HepG2 (cell line): Measurements from ENCODE around the gene INAFM1. TPM values are rescaled to one million over a fixed set of nuclear protein-coding genes. Genes with fewer than 3 reads are reported as not detected.
A peak's percentile ranks its signal among the peaks of the same experiment; 100 is the strongest.

Experiments
- ATRX ChIP-seq: sonication (generic); formaldehyde crosslinking; IDR thresholded peaks from 2 replicates; pipeline ENCODE4 v1.4.0; 2020; ENCODE audit warnings: missing genetic modification reagents, borderline replicate concordance
- CREB3 ChIP-seq: sonication (generic); formaldehyde crosslinking; IDR thresholded peaks from 2 replicates; pipeline ENCODE4 v1.5.0; 2020; ENCODE audit warnings: missing genetic modification reagents
- EP300 ChIP-seq, 3 experiments: sonication (generic) in 1 of 3; formaldehyde crosslinking in 1 of 3; IDR thresholded peaks; 2 replicates each; pipeline versions ENCODE4 v1.5.1 to v1.6.1; 2011 to 2020; ENCODE audit warnings: low read depth in 2 of 3, low read length in 2 of 3, borderline replicate concordance in 1 of 3, improper control_type of control experiment in 1 of 3, mild to moderate bottlenecking in 1 of 3, missing genetic modification reagents in 1 of 3, moderate library complexity in 1 of 3
- FOSL2 ChIP-seq: sonication (generic); formaldehyde crosslinking; IDR thresholded peaks from 2 replicates; pipeline ENCODE4 v1.4.0; 2020; ENCODE audit warnings: missing genetic modification reagents
- MAX ChIP-seq: IDR thresholded peaks from 2 replicates; pipeline ENCODE4 v1.6.1; 2012; ENCODE audit warnings: inconsistent platforms
- POLR2G ChIP-seq: fragments of 200-400 bp; formaldehyde crosslinking; IDR thresholded peaks from 2 replicates; pipeline ENCODE4 v1.6.1; 2018; ENCODE audit warnings: mild to moderate bottlenecking, low read depth, low read length, moderate library complexity
- REPIN1 ChIP-seq: sonication (generic); formaldehyde crosslinking; IDR thresholded peaks from 2 replicates; pipeline ENCODE4 v1.8.0; 2022; ENCODE audit warnings: missing genetic modification reagents, low read depth, mild to moderate bottlenecking, borderline replicate concordance
- SETDB1 ChIP-seq: sonication (generic); formaldehyde crosslinking; IDR thresholded peaks from 2 replicates; pipeline ENCODE4 v1.5.1; 2020; ENCODE audit warnings: missing genetic modification reagents, mild to moderate bottlenecking, borderline replicate concordance
- SP2 ChIP-seq: sonication (generic); formaldehyde crosslinking; IDR thresholded peaks from 2 replicates; pipeline ENCODE4 v1.5.1; 2020; ENCODE audit warnings: mild to moderate bottlenecking, missing genetic modification reagents
- TBL1XR1 ChIP-seq: fragments of 150-350 bp; IDR thresholded peaks from 2 replicates; pipeline ENCODE4 v1.6.1; 2014; ENCODE audit warnings: borderline replicate concordance, low read length; ENCODE audit not compliant: partially characterized antibody
- TCF7L2 ChIP-seq: IDR thresholded peaks from 2 replicates; pipeline ENCODE4 v1.6.1; 2011; ENCODE audit warnings: mild to moderate bottlenecking, low read depth, low read length, moderate library complexity
- U2AF1 ChIP-seq: fragments of 200-400 bp; formaldehyde crosslinking; optimal IDR thresholded peaks from 2 replicates; pipeline ENCODE3; 2017; ENCODE audit warnings: mild to moderate bottlenecking, low read depth, low read length
- YEATS4 ChIP-seq: sonication (generic); formaldehyde crosslinking; IDR thresholded peaks from 2 replicates; pipeline ENCODE4 v1.4.0; 2020; ENCODE audit warnings: missing genetic modification reagents, borderline replicate concordance
- ZBTB2 ChIP-seq: sonication (generic); formaldehyde crosslinking; IDR thresholded peaks from 2 replicates; pipeline ENCODE4 v1.8.0; 2022; ENCODE audit warnings: low read depth, missing genetic modification reagents
- ZNF552 ChIP-seq: sonication (generic); formaldehyde crosslinking; IDR thresholded peaks from 2 replicates; pipeline ENCODE4 v1.9.0; 2022; ENCODE audit warnings: missing genetic modification reagents, mild to moderate bottlenecking, borderline replicate concordance
- ZNF709 ChIP-seq: sonication (generic); formaldehyde crosslinking; IDR thresholded peaks from 2 replicates; pipeline ENCODE4 v1.5.0; 2020; ENCODE audit warnings: mild to moderate bottlenecking, missing genetic modification reagents
- ZNF772 ChIP-seq: sonication (generic); formaldehyde crosslinking; IDR thresholded peaks from 2 replicates; pipeline ENCODE4 v1.5.0; 2020; ENCODE audit warnings: mild to moderate bottlenecking, missing genetic modification reagents
- ZNF878 ChIP-seq: sonication (generic); formaldehyde crosslinking; IDR thresholded peaks from 2 replicates; pipeline ENCODE4 v1.8.1; 2023; ENCODE audit warnings: mild to moderate bottlenecking, missing genetic modification reagents, moderate library complexity
- polyA plus RNA-seq, 8 experiments: library from polyadenylated mRNA; depleted of rRNA in 3 of 8; stranded (reverse) in 7 of 8; unstranded in 1 of 8; fragments of >200 nt; fragmentation: Illumina TruSeq in 4 of 8; extraction: Trizol in 4 of 8; gene quantifications; 2 replicates each; pipeline versions ENCODE4 v1.2.1 to v1.2.3, GENCODE V29; 2011 to 2016; ENCODE audit warnings: low read depth in 4 of 8, missing spikeins in 1 of 8, mixed read lengths in 1 of 8; ENCODE audit not compliant: insufficient read depth in 1 of 8
- total RNA-seq, 5 experiments: library from RNA; depleted of rRNA; stranded (reverse); fragments of >200 nt; fragmentation: Illumina TruSeq; extraction: Trizol; gene quantifications; 2 replicates each; pipeline ENCODE4 v1.2.3, GENCODE V29; 2016; ENCODE audit warnings: low read depth in 1 of 5
- TF ChIP-seq, protein P1 (sequence below): IDR thresholded peaks from 2 replicates; pipeline ENCODE4 v1.6.1; 2016; ENCODE audit warnings: missing compliant biosample characterization, missing genetic modification reagents, borderline replicate concordance
- TF ChIP-seq, protein P2 (sequence below): sonication (generic); formaldehyde crosslinking; IDR thresholded peaks from 2 replicates; pipeline ENCODE4 v1.4.0; 2020; ENCODE audit warnings: missing genetic modification reagents
- TF ChIP-seq, protein P3 (sequence below): sonication (generic); formaldehyde crosslinking; IDR thresholded peaks from 2 replicates; pipeline ENCODE4 v1.9.0; 2021; ENCODE audit warnings: missing genetic modification reagents, borderline replicate concordance

INAFM1 gene
- total and polyA plus RNA-seq, 2 of the 13 experiments (the other 11 are each of a cell fraction or from before 2014, with no cell fraction given): 0.88 to 1.9 TPM

- TF ChIP-seq, protein P1, sequence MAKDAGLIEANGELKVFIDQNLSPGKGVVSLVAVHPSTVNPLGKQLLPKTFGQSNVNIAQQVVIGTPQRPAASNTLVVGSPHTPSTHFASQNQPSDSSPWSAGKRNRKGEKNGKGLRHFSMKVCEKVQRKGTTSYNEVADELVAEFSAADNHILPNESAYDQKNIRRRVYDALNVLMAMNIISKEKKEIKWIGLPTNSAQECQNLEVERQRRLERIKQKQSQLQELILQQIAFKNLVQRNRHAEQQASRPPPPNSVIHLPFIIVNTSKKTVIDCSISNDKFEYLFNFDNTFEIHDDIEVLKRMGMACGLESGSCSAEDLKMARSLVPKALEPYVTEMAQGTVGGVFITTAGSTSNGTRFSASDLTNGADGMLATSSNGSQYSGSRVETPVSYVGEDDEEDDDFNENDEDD (CRISPR knock-in tag): peak; percentile 54; the same call in 1 of the 2 replicates
- peak; percentile 77; the same call in 1 of the 2 replicates for TF ChIP-seq REPIN1 (CRISPR knock-in tag)
- TF ChIP-seq, protein P2, sequence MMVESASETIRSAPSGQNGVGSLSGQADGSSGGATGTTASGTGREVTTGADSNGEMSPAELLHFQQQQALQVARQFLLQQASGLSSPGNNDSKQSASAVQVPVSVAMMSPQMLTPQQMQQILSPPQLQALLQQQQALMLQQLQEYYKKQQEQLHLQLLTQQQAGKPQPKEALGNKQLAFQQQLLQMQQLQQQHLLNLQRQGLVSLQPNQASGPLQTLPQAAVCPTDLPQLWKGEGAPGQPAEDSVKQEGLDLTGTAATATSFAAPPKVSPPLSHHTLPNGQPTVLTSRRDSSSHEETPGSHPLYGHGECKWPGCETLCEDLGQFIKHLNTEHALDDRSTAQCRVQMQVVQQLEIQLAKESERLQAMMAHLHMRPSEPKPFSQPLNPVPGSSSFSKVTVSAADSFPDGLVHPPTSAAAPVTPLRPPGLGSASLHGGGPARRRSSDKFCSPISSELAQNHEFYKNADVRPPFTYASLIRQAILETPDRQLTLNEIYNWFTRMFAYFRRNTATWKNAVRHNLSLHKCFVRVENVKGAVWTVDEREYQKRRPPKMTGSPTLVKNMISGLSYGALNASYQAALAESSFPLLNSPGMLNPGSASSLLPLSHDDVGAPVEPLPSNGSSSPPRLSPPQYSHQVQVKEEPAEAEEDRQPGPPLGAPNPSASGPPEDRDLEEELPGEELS (CRISPR knock-in tag): peak; percentile 71; the same call in 1 of the 2 replicates
- TF ChIP-seq YEATS4 (CRISPR knock-in tag): peak; percentile 94
- TF ChIP-seq ZNF878 (CRISPR knock-in tag): no peak
- TF ChIP-seq EP300 (IDR thresholded peaks at IDR 0.05; ENCODE audit: low read depth in 2 of 2, low read length in 2 of 2): peak in 1 of 2 experiments; percentile 43; a peak in 1 of 4 replicates
- TF ChIP-seq EP300 (CRISPR knock-in tag; IDR thresholded peaks at IDR 0.05; ENCODE audit: borderline replicate concordance): peak; percentile 30; the same call in 1 of the 2 replicates
- 0 out of 2 replicates have a peak, but pooled peaks have one; percentile 41 for TF ChIP-seq SP2
- no peak for TF ChIP-seq ATRX (CRISPR knock-in tag)
- peak; percentile 74; the same call in 1 of the 2 replicates for TF ChIP-seq ZBTB2 (CRISPR knock-in tag)
- TF ChIP-seq, protein P3, sequence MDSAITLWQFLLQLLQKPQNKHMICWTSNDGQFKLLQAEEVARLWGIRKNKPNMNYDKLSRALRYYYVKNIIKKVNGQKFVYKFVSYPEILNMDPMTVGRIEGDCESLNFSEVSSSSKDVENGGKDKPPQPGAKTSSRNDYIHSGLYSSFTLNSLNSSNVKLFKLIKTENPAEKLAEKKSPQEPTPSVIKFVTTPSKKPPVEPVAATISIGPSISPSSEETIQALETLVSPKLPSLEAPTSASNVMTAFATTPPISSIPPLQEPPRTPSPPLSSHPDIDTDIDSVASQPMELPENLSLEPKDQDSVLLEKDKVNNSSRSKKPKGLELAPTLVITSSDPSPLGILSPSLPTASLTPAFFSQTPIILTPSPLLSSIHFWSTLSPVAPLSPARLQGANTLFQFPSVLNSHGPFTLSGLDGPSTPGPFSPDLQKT: no peak
- peak; percentile 66 for TF ChIP-seq ZNF552 (CRISPR knock-in tag)
- TF ChIP-seq TBL1XR1: no peak
- TF ChIP-seq CREB3 (CRISPR knock-in tag): no peak
- TF ChIP-seq MAX: peak; percentile 94
- no peak for TF ChIP-seq TCF7L2
- TF ChIP-seq SETDB1: no peak
- TF ChIP-seq POLR2G: peak; percentile 81
- no peak for TF ChIP-seq U2AF1
- peak; percentile 82 for TF ChIP-seq ZNF709 (CRISPR knock-in tag)
- TF ChIP-seq FOSL2 (CRISPR knock-in tag): peak; percentile 57
- TF ChIP-seq ZNF772: peak; percentile 67; the same call in 1 of the 2 replicates
These were observed 43.2 kb upstream of the INAFM1 start (continued) for GRCh38 chr19:47231215-47232054.
